Cerebellar nuclear complex (tissue), 1 donor: ENCODE results near the gene TFEB.

ENCODE experiments used
- DNase-seq, 2 experiments: peaks; one replicate each; lab custom pipeline; 2025; lab: John Stamatoyannopoulos, UW

Gene TFEB

DNA sequence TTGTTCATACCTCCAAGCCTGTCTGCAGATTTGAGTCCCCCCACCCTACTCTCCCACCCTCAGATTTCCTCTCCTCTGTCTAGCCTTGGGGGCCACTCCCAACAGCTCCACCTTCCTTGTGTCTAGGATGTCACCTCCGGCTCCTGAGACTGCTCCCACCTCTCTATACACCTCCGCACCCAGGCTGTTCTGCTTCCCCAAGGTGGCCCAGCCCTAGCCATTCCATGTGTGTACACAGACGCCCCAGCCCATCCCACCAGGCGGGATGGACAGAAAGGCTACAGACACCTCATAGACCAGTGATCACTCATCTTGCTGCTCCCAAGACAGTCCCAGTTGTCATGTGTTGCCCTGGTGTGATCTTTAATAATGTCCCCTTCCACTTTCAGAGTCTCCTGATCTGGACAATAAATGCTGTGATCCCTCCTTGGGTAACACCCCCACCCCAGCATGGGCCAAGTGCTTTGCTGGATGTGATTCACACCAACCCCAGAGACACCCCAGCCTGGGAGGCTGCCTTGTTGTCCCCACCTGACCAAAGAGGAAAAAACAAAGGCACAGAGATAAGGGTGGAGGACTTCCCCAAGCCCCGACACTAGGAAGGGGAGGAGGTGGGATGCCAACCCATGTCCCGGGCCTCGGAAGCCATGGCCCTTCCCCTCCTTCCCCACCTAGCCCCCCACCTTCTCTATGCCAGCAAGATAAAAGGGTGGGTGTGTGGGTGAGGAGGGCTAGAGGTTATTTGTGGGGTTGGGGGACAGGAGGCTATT lies 61.0 kb downstream of the TFEB start:
- no peak for DNase-seq

DNA sequence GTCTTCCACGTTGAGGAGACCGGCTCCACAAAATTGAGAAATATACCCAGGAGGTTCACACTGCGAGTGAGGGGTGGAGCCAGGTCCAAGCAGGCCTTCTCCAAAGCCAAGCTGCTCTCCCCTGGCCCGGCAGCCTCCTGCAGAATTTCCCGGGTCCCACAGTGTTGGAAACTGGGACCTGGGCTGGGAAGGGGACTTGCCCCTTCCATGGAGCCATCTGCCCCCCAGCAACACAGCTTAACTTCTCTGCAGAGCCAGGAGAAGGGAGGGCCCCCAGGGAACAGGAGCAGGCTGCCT lies 61.8 kb downstream of the TFEB start:
- no peak for DNase-seq

- DNase-seq: no peak
These were observed 62.3 kb downstream of the TFEB start for GRCh38 chr6:41672816-41673703.

GRCh38 chr6:41672016-41672415 lies 63.4 kb downstream of the TFEB start:
- DNase-seq: no peak

GRCh38 chr6:41671376-41671775 lies 64.0 kb downstream of the TFEB start:
- DNase-seq: no peak

DNA sequence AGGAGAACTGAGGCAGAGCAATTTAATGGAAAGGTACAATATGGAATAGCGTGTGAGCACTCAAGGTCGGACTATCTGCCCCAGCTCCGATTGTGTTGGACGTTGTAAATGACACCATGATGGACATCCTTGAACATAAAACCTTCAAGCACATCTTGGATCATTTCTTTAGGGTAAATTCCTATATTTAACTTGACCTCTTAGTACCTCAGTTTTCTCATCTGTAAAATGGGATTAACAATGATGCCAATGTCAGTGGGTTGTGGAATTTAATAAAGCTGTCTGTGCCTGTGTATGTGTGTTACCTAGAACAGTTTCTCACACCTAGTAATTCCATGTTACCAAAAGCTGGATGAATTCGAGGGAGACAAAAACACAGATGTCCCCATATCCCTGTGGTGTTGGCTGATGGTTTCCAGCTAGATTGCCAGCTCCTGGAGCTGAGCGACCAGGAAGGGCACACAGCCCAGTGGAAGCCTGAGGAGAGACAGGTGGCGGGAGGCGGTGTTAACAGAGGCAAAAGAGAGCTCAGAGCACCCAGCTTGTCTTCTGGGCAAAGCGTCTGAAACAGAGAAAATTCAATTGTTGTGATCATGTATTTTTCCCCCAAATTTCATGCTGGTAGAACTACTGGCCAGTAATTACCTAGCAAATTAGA lies 64.6 kb downstream of the TFEB start:
- DNase-seq: peak; percentile 48 to 83

DNA sequence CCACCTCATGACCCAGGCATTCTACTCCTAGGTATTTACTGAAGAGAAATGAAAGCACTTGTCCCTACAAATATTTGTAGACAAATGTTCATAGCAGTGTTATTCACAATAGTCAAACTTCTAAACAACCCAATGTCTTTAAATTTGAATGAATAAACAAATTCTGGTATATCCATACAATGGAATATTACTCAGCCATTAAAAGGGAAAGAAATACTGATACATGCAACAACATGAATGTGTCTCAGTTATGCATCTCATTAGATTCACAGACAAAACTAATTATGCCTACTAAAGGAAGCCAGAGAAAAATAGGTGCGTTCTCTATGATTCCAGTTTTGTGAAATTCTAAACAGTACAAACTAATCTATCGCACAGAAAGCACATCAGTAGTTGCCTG lies 66.4 kb downstream of the TFEB start:
- DNase-seq: no peak

DNA sequence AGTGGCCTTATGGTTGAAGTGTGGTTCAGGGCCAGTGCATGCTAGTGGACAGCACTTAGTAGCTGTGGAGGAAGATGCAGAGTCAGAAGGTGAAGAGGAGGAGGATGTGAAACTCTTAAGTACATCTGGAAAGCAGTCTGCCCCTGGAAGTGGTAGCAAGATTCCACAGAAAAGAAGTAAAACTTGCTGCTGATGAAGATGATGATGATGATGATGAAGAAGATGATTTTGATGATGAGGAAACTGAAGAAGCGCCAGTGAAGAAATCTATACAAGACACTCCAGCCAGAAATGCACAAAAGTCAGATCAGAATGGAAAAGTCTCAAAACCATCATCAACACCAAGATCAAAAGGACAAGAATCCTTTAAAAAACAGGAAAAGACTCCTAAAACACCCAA lies 68.2 kb downstream of the TFEB start:
- no peak for DNase-seq

DNA sequence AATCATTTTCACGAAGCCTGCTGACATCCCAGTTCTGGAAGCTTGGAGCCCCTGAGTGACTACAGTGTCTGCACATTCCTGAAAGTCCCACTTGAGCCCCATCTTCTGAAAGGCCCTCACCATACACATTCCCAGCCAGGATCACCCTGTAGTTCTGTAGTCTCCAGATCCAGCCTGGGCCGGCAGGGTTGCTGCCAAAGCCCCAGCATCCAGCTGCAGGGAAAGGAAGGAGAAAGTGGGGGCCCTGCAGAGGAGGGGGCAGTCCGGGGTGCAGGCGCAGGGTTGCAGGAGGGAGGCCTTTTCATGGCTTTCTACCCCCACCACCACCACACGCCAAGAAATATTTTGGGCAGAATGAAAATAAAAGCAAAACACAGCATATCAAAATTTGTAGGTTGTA lies 71.1 kb downstream of the TFEB start:
- DNase-seq: no peak

DNA sequence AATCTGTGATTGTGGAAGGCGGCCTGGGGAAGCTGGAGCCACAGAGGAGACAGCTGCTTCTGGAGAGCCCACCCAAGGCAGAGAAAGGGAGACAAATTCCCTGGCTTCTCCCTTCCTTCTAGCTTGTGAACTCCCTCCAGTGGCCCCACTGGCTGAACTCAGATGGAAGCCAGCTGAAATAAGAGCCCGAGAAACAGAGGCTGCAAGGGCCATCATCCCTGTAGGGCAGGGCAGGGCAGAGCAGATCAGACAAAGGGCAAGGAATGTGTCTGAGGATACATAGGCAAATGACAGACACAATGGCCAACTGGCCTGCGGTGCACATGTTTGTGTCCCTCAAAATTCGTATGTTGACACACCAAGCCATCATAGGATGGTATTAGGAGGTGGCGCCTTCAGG lies 71.8 kb downstream of the TFEB start:
- no peak for DNase-seq

DNA sequence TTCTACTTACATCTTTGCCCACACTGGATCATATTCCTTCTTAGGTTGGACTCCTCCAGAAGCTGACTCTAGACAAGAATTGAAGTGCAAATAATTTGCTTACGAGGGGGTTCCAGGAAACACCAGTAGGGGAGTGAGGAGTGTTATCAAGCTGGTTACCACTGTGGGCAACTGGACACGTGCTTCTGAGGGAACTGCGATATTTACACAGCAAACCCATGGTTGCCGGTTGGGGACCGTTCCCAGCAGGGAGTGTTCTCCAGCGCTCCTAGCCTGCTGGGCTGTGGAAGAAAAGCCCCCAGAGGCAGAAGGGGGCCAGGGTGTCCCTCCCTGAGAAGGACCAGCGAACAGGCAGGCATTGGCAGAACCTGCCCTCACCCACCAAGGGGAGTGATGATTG lies 75.5 kb downstream of the TFEB start:
- DNase-seq: no peak

DNA sequence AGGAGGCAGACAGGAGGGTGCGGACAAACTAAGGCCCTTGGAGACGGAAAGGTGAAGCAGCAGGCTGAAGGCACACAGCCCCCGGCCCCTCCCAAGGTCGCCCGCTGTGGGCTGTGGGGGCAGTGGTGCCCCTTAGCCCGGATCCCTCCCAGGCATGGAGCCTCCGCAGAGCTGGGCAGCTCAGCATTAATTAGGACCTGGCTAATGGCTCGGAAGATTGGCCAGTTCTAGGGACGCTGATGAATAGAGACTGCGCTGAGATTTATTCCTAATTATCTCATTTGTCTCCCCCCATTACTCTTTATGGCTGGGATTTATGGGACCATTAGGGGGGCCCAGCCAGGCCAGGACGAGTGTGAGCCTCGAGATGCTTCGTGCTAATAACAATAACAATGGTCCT lies 76.8 kb downstream of the TFEB start:
- no peak for DNase-seq

- no peak for DNase-seq
These were observed 78.0 kb downstream of the TFEB start for GRCh38 chr6:41657131-41658094.

GRCh38 chr6:41656002-41656691 lies 79.3 kb downstream of the TFEB start:
- no peak for DNase-seq

- DNase-seq: no peak
These were observed 79.8 kb downstream of the TFEB start for GRCh38 chr6:41655646-41656001.

DNA sequence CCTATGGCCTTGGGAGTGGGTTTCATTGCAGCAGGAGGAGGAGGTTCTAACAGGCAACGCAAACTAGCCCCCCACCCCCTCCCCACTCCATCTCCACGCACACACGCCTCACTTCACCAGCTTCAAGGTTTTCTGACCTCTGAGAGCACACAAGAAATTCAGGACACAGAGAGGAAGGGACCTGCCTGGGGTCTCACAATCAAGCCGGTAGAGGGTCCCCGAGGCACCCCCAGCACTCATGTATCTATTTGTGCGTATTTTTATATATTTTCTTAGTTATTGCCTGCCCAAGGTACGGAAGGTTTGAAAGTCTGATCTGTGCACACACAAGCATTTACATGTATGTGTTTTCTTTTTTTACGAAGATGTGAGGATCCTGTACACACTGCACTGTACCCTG lies 80.2 kb downstream of the TFEB start:
- DNase-seq: no peak

DNA sequence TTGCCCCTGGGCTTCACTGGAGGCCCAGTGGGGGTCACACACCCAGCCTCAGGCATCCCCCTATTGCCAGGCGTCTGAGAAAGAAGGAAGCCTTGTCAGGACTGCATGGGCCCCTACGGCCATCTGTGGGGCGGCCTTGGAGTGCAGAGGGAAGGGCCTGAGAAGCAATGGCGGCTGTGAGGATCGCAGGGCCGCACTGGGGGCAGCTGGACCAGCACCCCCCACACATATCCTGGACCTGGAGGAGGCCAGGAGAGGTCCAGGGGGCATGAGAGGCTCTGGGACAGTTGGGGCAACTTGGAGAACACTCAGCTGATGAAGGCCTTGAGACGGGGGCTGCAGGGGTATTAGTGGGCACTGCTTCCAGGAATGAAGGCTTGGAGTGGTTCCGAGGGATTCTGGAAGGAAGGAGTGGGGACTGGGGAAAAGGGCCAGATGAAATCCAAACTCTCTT lies 80.7 kb downstream of the TFEB start:
- no peak for DNase-seq

DNA sequence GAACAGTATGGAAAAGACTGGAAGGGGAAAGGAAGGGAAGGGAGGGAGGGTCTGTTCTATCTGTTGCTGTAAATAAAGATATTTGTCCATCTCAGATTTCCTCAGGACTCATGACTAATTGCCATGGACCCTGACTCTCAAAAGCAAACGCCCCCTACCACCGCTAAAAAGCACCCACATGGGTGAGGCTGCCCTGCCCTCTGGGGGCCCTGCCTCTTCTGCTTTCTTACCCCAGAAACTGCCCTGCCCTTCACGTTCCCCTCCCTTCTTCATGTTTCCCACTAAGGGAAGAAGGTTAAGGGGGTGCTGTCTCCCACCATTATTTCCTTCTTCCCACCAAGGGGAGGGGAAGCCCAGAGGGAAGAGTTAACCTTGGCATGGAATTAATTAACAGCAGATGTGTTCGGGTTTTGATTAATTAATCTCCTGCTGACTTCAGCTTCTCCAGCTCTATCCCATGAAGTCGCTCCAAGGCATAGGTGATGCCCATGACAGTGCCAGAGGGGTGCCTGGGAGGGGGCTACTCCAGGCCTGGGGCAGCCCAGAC lies 81.2 kb downstream of the TFEB start:
- DNase-seq: no peak

- DNase-seq: no peak
These were observed 81.7 kb downstream of the TFEB start for GRCh38 chr6:41653691-41654090.

GRCh38 chr6:41652866-41653652 lies 82.3 kb downstream of the TFEB start:
- no peak for DNase-seq
